Measurements from ENCODE around the gene CITED4. TPM values are rescaled to one million over a fixed set of nuclear protein-coding genes. Genes with fewer than 3 reads are reported as not detected.

Gene CITED4
- total RNA-seq, 1 donor from 2014 or later, result 30.5 TPM

DNA sequence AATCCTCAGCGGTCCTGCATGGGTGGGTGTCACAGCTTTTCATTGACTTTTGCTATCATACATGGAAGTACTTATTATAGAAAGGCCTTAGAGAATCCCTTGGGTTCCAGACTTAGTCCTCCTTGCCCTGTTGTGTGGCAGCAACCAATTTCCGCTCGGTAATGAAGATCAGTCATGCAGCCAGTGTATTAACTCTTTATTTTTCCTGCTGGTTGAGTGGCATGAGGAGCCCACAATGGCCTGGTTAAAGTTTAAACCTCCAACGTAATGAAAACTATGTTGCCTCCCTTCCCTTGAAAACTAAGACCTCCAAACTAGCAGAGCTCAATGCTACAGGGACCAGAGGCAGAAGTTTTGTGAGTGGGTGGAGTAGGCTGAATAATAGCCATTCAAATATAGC lies 20.0 kb downstream of the CITED4 start:
- Mint-ChIP-seq H3K4me3 (ENCODE audit: unreplicated experiment) (no peak overlapping the region), H3K4me1 (ENCODE audit: low read depth) (no peaks in the 10 kb centered on the region), H3K27ac (ENCODE audit: unreplicated experiment) (no peak overlapping the region), H3K36me3 (ENCODE audit: low read depth) (peaks cover 10% of the 10 kb centered on the region), H3K9me3 (ENCODE audit: low read depth) (peaks cover 6% of the 10 kb centered on the region), H3K27me3 (ENCODE audit: low read depth) (no peaks in the 10 kb centered on the region)
- no peak for DNase-seq (ENCODE audit: low spot score)
- TF ChIP-seq, protein P1, sequence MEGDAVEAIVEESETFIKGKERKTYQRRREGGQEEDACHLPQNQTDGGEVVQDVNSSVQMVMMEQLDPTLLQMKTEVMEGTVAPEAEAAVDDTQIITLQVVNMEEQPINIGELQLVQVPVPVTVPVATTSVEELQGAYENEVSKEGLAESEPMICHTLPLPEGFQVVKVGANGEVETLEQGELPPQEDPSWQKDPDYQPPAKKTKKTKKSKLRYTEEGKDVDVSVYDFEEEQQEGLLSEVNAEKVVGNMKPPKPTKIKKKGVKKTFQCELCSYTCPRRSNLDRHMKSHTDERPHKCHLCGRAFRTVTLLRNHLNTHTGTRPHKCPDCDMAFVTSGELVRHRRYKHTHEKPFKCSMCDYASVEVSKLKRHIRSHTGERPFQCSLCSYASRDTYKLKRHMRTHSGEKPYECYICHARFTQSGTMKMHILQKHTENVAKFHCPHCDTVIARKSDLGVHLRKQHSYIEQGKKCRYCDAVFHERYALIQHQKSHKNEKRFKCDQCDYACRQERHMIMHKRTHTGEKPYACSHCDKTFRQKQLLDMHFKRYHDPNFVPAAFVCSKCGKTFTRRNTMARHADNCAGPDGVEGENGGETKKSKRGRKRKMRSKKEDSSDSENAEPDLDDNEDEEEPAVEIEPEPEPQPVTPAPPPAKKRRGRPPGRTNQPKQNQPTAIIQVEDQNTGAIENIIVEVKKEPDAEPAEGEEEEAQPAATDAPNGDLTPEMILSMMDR (IDR thresholded peaks at IDR 0.05), result no peak

DNA sequence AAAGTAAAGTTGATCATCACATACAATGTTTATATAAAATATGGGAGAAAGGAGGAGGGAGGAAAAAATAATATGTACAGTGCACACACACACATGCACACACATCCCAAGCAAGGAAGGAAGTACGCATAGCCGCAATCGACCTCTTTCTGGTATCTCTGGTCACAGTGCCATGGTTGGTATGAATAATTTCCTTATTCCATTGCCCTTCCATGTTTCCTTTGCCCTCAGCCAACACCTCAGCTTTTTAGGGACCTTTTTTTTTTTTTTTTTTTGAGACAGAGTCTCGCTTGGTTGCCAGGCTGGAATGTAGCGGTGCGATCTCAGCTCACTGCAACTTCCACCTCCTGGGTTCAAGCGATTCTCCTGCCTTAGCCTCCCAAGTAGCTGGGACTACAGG lies 20.6 kb downstream of the CITED4 start:
- DNase-seq (ENCODE audit: low spot score), result no peak
- H3K27me3 Mint-ChIP-seq (ENCODE audit: low read depth), result no peaks in the 10 kb centered on the region
- TF ChIP-seq, protein P1 (IDR thresholded peaks at IDR 0.05), result no peak
- H3K36me3 Mint-ChIP-seq (ENCODE audit: low read depth), result peaks cover 10% of the 10 kb centered on the region
- no peak overlapping the region for H3K4me3 Mint-ChIP-seq (ENCODE audit: unreplicated experiment)
- H3K4me1 Mint-ChIP-seq (ENCODE audit: low read depth), result no peaks in the 10 kb centered on the region
- H3K9me3 Mint-ChIP-seq (ENCODE audit: low read depth), result peaks cover 6% of the 10 kb centered on the region
- H3K27ac Mint-ChIP-seq (ENCODE audit: unreplicated experiment), result no peak overlapping the region

DNA sequence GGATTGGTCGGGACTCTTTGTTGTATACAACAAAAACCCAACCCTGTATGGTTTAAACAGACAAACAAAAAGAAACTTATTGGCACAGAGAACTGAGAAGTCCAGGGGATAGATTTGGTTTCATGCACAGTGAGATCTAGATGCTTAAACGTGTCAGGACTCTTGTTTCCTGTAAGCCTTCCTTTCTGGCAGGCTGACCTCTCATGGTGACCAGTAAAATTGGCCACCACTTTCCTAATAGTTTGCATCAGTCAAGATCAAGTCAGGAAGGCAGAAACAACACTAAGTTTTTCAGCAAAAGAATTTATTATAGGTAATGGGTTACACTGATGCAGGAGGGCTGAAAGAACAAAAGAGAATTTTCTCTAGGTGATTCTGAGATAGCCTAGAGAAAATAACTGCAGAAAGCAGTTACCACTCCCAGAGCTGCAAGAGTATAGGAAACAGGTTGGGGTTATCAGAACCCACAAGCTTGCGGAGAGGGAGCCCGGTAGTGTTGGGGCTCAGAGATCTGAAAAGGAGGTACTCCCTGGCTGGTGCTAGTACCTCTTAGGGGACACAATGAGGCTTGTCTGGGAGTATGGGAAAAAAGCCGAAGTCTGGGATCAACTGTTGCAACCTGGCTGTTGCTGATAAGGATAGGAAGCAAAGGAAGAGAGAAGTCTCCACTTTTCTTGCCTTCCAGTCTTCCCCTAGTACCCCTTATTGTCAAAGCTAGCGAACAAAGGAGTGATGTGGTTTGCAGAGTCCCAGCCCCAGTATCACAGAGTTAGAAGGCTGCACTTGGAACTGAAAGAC lies 21.4 kb downstream of the CITED4 start:
- H3K4me3 Mint-ChIP-seq (ENCODE audit: unreplicated experiment), result no peak overlapping the region
- no peak for DNase-seq (ENCODE audit: low spot score)
- no peaks in the 10 kb centered on the region for H3K27me3 Mint-ChIP-seq (ENCODE audit: low read depth)
- no peaks in the 10 kb centered on the region for H3K4me1 Mint-ChIP-seq (ENCODE audit: low read depth)
- H3K9me3 Mint-ChIP-seq (ENCODE audit: low read depth), result peaks cover 6% of the 10 kb centered on the region
- H3K36me3 Mint-ChIP-seq (ENCODE audit: low read depth), result peaks cover 10% of the 10 kb centered on the region
- no peak overlapping the region for H3K27ac Mint-ChIP-seq (ENCODE audit: unreplicated experiment)
- TF ChIP-seq, protein P1 (IDR thresholded peaks at IDR 0.05), result peak; percentile 41

DNA sequence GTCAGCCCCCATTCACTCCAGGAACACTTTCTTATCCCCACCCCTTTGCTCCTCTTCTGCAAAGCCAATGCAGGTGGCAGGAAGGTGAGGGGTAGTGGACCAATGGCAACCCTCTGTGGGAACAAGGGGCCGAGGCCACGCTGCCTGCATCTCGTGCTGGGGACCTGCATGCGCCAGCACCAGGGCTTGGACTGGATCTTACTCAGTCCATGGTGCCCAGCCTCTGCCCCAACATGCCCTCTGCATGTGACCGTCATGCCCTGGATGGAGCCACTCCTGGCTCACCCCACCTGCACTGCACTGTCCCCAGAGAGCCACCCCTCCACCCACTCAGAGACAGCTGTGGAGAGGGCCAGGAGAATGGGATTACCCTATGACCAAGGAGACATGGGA lies 22.2 kb downstream of the CITED4 start:
- peaks cover 6% of the 10 kb centered on the region for H3K9me3 Mint-ChIP-seq (ENCODE audit: low read depth)
- no peak overlapping the region for H3K4me3 Mint-ChIP-seq (ENCODE audit: unreplicated experiment)
- H3K36me3 Mint-ChIP-seq (ENCODE audit: low read depth), result peaks cover 10% of the 10 kb centered on the region
- no peak for DNase-seq (ENCODE audit: low spot score)
- H3K27me3 Mint-ChIP-seq (ENCODE audit: low read depth), result no peaks in the 10 kb centered on the region
- H3K27ac Mint-ChIP-seq (ENCODE audit: unreplicated experiment), result no peak overlapping the region
- H3K4me1 Mint-ChIP-seq (ENCODE audit: low read depth), result no peaks in the 10 kb centered on the region
- TF ChIP-seq, protein P1 (IDR thresholded peaks at IDR 0.05), result no peak

DNA sequence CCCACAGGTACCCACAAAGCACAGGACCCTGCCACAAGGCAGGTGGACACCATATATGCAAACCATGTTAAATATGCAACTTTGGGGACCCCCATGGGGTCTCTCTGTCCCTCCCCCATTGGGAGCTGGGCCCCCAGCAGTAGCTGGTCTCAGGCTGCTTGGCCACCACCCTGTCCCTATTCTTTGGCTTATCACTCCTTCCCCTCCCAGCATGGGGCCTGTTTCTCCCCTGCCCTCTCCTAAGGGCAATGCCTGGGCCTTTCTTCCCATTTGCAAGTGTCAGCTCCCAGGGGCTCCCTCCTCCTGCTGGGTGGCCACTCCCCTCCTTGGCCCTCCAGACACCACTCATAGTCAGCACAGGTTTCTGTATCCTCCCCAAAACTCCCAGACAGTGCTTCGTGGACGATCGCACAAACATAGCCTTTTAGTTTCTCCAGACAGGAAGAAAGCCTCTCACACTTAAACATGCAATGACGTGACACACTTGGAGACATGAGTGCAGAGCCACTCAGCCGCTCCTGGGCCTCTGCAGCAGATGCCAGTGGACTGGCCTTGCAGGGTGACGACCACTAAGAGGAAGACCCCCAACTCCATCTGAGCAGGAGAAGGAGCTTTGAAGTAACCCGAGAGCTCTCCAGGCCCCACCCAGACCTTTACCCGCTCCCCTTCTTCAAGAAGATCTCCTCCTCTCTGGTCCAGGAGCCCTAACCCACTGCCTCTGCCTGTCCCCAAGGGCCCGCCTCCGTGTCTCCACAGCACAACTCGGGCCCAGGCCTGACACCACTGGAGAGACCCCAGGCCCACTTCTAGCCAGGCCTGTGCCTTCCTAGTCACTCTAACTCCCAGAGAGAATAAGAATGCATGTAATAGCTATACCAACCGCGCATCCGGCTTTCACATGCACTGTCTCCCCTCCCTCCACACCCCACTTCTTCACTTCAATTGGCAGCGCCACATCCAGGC lies 22.9 kb downstream of the CITED4 start:
- Mint-ChIP-seq H3K4me1 (ENCODE audit: low read depth) (no peaks in the 10 kb centered on the region), H3K4me3 (ENCODE audit: unreplicated experiment) (no peak overlapping the region), H3K9me3 (ENCODE audit: low read depth) (peaks cover 6% of the 10 kb centered on the region), H3K27me3 (ENCODE audit: low read depth) (no peaks in the 10 kb centered on the region), H3K36me3 (ENCODE audit: low read depth) (peaks cover 10% of the 10 kb centered on the region), H3K27ac (ENCODE audit: unreplicated experiment) (no peak overlapping the region)
- TF ChIP-seq, protein P1 (IDR thresholded peaks at IDR 0.05), result no peak
- DNase-seq (ENCODE audit: low spot score), result peak; percentile 54

Measured in chondrocyte (in vitro differentiated cells).